Hepatocyte (in vitro differentiated cells): ENCODE measurements around the gene KCNJ12.

Source experiments
- EZH2 ChIP-seq: fragments of 200-600 bp; sonication (generic); IDR thresholded peaks from 2 replicates; pipeline ENCODE4 v1.6.1; 2016; ENCODE audit warnings: antibody characterized with exemption, mild to moderate bottlenecking, borderline replicate concordance
- EZH2phosphoT487 ChIP-seq: fragments of 200-600 bp; sonication (generic); IDR thresholded peaks from one replicate; pipeline ENCODE4 v1.6.1; 2018; ENCODE audit warnings: antibody characterized with exemption, mild to moderate bottlenecking, low read depth, moderate library complexity; ENCODE audit not compliant: unreplicated experiment, severe bottlenecking
- TF ChIP-seq, protein P1 (sequence below): fragments of 200-600 bp; sonication (generic); IDR thresholded peaks from 2 replicates; pipeline ENCODE4 v1.5.1; 2016; ENCODE audit warnings: antibody characterized with exemption, mild to moderate bottlenecking; ENCODE audit not compliant: poor library complexity

GRCh38 chr17:21381076-21381706 lies 5.0 kb downstream of the KCNJ12 start:
- TF ChIP-seq, protein P1, sequence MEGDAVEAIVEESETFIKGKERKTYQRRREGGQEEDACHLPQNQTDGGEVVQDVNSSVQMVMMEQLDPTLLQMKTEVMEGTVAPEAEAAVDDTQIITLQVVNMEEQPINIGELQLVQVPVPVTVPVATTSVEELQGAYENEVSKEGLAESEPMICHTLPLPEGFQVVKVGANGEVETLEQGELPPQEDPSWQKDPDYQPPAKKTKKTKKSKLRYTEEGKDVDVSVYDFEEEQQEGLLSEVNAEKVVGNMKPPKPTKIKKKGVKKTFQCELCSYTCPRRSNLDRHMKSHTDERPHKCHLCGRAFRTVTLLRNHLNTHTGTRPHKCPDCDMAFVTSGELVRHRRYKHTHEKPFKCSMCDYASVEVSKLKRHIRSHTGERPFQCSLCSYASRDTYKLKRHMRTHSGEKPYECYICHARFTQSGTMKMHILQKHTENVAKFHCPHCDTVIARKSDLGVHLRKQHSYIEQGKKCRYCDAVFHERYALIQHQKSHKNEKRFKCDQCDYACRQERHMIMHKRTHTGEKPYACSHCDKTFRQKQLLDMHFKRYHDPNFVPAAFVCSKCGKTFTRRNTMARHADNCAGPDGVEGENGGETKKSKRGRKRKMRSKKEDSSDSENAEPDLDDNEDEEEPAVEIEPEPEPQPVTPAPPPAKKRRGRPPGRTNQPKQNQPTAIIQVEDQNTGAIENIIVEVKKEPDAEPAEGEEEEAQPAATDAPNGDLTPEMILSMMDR = no peak
- TF ChIP-seq EZH2 = no peak
- TF ChIP-seq EZH2phosphoT487 = no peak
